Measurements from ENCODE around the gene DPYSL4. TPM values are rescaled to one million over a fixed set of nuclear protein-coding genes. Genes with fewer than 3 reads are reported as not detected.

DPYSL4 gene
- polyA plus RNA-seq, 1 donor: 16.3 TPM

DNA sequence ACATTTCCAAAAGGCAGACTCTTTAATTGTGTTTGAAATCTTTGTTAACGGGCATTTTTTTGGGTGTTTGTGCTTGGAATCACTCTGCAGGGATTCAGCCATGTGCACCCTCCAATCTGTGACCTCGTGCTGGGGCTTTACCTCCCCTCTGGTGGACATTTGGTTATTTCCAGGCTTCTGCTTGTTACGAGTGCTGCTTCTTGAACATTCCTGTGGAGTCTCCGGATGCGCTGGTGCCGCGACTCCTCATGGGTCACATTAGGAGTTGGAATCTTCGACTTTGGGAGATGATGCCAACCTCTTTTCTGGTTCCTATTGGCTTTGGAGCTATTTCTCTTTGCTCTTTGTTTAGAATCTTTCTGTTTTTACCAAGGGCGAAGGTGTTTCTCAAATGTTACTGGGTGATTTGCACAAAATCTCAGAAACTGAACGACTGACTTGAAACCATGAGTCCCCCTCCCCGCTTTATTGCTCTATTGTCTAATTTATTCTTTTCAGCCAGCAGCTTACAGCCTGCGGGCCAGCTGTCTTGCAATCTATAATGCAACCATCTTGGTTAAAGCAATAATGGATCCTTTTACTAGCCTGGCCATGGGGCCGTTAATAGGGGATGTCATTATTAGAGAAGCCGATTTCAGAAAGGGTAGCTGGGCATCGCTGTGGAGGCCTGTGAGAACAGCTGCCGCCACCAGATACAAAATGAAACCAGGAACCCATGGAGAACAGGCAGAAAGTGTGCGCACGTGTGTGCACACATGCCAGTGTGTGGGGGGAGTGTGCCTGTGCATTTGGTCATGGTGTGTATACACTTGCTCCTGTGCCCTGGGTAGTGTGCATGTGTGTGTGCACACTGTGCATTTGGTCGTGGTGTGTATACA lies 9.9 kb upstream of the DPYSL4 start:
- no peak for DNase-seq

- DNase-seq: no peak
Observed at GRCh38 chr10:132178046-132178445, 8.7 kb upstream of the DPYSL4 start.

GRCh38 chr10:132178672-132179545 lies 7.8 kb upstream of the DPYSL4 start:
- DNase-seq: no peak

- DNase-seq: no peak
Observed at GRCh38 chr10:132179551-132180392, 7.0 kb upstream of the DPYSL4 start.

DNA sequence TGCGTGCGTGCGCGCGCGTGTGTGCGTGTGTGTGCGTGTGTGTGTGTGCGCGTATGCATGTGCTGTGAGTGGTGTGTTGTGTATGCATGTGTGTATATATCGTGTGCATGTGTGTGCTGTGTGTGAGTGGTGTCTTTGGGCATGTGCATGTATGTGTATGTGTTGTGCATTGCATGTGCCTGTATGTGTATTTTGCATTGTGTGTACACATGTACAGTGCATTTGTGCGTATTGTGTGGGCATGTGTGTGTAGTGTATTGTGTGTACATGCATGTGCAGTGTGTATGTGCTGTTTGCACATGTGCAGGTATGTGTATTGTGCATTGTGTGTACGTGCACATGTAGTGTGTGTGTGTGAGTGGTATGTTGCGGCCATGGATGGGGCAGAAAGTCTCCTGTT lies 6.0 kb upstream of the DPYSL4 start:
- DNase-seq: no peak

DNA sequence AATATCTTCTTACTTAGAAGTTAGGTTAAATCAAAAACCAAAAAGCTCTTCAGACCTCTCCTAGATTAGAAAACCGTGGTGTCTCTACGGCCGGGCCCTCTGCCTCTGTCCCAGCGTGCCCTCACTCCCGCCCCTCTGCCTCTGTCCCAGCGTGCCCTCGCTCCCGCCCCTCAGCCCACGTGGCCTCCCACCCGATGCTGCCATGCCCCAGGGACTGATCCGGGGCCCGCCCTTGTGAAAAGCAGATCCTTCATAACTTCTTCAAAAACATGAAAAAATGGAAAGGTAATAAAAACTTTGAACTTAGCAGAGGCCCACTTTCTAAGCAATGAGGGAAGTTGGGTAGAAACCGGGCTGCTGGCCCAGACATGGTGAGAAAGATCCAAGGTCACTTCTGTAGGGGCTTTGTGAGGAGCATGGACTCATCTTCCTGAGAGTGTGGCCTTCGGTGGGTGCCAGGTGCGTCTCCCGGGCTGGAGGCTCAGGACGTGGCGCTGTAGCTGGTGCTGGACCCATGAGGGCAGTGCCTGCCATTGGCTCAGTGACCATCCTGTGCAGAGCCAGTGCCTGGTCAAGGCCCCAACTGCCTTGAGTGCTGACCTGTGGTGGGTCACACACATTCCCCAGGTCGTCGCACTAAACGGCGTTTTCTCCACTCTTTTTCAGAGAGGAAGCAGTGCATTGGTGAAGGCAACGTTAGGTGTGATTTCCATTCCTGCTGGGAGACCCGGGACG lies 4.9 kb upstream of the DPYSL4 start:
- DNase-seq: no peak

DNA sequence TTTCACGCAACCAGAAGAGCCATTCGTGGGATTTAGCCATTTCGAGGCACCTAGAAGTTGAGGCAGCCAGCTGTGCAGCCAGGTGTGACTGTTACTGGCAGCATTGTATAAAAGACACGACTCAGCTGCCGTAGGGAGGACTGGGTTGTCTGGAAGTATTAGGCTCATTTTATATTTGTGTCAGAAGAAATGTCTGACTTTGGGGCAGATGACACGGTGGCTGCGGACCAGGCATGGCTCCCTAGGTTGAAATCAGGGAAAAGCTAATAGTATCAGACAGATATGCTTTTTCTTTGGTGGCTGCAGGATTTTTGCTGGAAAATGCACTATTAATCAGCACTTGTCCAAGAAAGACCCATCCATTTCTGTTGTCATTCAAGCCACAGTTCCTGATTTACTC lies 4.2 kb upstream of the DPYSL4 start:
- no peak for DNase-seq

GRCh38 chr10:132183046-132183445 lies 3.7 kb upstream of the DPYSL4 start:
- DNase-seq: no peak

GRCh38 chr10:132184816-132185593 lies 1.7 kb upstream of the DPYSL4 start:
- no peak for DNase-seq

GRCh38 chr10:132185601-132186487 lies 904 bp upstream of the DPYSL4 start:
- DNase-seq: no peak

DNA sequence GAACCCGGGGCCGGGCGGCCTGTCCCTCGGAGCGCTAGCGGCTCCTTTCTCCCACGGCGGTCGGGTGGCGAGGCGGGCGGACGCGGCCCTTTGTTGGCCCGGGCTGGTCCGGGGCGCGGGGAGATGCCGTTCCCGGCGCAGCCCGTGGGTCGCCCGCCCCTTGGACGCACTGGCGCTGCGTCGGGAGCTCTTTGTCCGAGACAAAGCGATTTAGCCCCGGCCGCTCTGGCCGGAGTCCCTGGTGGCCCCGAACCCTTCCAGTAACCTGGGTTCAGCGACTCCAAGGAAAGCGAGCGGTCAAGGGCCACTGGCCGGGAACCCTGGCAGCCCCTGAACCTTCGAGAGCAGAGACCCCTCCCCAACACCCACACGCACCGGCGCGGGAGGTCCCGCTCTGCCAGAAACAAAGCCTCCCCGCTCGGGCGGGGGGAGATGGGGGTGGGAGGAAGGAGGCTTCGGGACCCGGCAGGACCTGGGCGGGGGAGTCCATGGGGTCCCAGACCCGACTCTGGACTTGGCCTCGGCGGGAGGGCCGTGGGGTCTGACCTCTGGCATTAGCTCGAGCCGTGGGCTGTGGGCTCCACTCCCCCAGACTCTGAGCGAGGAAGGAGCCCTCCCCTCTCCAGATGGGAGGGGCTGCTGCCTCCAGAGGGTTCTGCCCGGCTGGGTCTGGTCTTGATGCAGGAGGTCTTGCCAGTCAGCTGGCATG lies 836 bp downstream of the DPYSL4 start:
- DNase-seq: no peak

DNA sequence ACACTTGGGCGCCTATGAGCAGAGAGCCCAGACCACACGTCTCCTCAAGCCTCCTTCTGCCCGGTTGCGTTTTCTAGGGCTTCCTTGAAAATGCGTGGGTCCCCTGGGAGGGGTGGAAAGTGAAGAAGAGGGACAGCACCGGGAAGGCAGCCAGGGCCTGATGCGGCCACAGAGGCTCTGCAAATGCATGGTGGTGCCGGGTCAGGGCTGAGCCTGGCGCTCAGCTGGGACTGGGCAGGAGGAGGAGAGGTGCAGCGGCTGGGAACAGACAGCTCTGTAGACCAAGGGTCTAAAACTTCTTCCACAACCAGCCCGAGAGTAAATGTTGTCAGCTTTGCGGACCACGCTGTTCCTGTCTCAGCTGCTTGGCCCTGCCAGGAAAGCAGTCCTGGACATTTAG lies 1.6 kb downstream of the DPYSL4 start:
- DNase-seq: no peak

GRCh38 chr10:132189016-132189415 lies 2.3 kb downstream of the DPYSL4 start:
- DNase-seq: no peak

GRCh38 chr10:132189810-132190422 lies 3.2 kb downstream of the DPYSL4 start:
- no peak for DNase-seq

DNA sequence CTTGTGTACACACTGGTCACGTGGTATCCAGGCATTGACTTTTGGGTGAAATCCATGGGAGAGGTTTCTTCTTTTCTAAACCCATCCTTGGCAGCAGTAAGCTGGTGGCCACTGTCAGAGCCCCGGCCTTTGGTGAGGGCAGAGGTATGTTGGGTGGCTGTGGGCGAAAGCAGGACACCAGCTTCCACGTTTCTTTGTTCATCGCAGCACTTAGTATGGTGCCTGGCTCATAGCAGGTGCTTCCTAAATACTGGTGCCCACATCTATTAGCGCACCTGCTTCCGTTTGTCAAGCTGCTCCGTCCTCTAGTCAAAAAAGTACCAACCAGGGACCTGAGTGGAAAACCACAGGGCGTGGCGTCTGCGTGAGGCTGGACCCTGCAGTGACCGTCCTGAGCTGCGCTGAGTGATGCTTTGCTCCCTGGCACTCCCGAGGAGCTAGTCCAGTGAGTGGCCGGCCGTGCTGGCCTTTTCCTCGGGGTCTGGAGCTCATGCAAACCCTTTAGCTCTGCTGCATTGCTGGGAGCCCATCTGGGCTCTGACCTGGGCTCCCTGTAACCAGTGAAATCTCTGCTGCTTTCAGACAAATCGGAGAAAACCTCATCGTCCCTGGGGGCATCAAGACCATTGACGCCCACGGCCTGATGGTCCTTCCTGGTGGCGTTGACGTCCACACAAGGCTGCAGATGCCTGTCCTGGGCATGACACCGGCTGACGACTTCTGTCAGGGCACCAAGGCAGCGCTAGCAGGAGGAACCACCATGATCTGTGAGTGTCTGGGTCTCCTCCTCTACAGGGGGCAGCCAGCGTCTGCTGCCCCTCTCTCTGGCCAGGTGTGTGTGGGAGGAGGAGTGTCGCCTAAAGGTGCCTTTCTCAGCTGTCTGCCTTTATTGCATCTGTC lies 5.6 kb downstream of the DPYSL4 start:
- no peak for DNase-seq

DNA sequence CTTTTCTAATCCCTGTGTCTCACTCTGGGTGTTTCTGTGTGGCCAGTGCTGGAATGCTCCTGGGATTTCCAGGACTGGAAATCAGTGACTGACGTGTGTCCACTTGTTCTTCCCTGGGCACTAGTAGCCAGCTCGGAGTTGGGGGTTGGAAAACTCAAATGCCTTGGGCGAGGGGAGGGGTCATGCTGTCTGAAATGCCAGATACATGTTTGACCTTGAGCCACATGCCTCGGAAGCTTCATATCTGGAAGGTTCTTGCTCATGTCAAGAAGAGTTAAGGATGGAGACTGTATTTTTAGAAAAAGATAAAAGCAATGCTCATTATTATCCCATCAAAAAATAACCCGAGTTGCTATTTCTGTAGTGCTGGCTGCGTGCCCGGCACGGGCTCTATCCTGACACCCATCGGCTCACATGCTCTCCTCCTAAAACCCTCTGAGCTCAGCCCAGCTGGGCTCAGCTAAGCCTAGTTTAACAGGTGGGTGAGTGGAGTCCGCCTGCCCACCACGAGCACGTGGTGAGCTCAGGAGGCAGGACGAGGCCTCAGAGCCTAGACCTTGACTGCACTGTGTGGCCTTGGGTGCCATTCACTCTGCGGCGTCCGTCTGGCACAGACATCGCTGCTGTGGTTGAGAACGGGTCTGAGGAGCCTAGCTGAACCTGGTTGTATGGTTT lies 6.4 kb downstream of the DPYSL4 start:
- no peak for DNase-seq

All from left kidney (tissue), 2 donors.